Esophagus muscularis mucosa (tissue), 4 donors: Measurements from ENCODE around the gene WDFY4. TPM values are rescaled to one million over a fixed set of nuclear protein-coding genes. Genes with fewer than 3 reads are reported as not detected.

Experiments used
- DNase-seq: peaks from one replicate; pipeline ENCODE4 v3.0.0-alpha.2; 2017; ENCODE audit errors: extremely low spot score
- H3K27ac ChIP-seq, 4 donors: fragments of 200-600 bp; sonication (generic); replicated peaks in 1 of 4; 1 replicate in 3 of 4; 2 replicates in 1 of 4; pipeline ENCODE4 v1.5.1; 2016 to 2019; ENCODE audit warnings: mild to moderate bottlenecking in 1 of 4
- H3K27me3 ChIP-seq, 4 donors: fragments of 200-600 bp; sonication (generic); one replicate each; pipeline versions ENCODE4 v1.5.1 to v1.6.0; 2016 to 2019
- H3K36me3 ChIP-seq, 4 donors: fragments of 200-600 bp; sonication (generic); one replicate each; pipeline ENCODE4 v1.5.1; 2016 to 2019
- H3K4me1 ChIP-seq, 4 donors: fragments of 200-600 bp; sonication (generic); one replicate each; pipeline ENCODE4 v1.5.1; 2016 to 2019
- H3K4me3 ChIP-seq, 4 donors: fragments of 200-600 bp; sonication (generic); 1 replicate in 2 of 4; 2 replicates in 2 of 4; pipeline ENCODE4 v1.5.1; 2016 to 2019; ENCODE audit warnings: mild to moderate bottlenecking in 4 of 4, moderate library complexity in 1 of 4
- H3K9me3 ChIP-seq, 4 donors: fragments of 200-600 bp; sonication (generic); 1 replicate in 3 of 4; 2 replicates in 1 of 4; pipeline ENCODE4 v1.5.1; 2016 to 2019
- EP300 ChIP-seq: sonication (generic); formaldehyde crosslinking; IDR thresholded peaks from one replicate; pipeline ENCODE4 v1.6.1; 2017; ENCODE audit warnings: antibody characterized with exemption
- POLR2A ChIP-seq: fragments of 450-650 bp; IDR thresholded peaks from one replicate; pipeline ENCODE4 v1.6.1; 2017; ENCODE audit warnings: antibody characterized with exemption, moderate library complexity, mild to moderate bottlenecking, low read depth
- POLR2AphosphoS5 ChIP-seq, 2 donors: sonication (generic); formaldehyde crosslinking; IDR thresholded peaks; one replicate each; pipeline ENCODE4 v1.6.1; 2017; ENCODE audit warnings: antibody characterized with exemption in 2 of 2
- WGBS: methylation state at CpG from one replicate; pipeline ENCODE4 v1.1.5; 2018; 5-methylcytosine and 5-hydroxymethylcytosine counted together
- intact Hi-C: fragments of 100-400 bp; cut with DNase I; formaldehyde crosslinking; loops from one replicate; pipeline ENCODE4 v1.15.1; 2023
- total RNA-seq, 4 donors: library from RNA; depleted of rRNA; stranded (reverse); fragments of >200 nt; gene quantifications; one replicate each; pipeline versions ENCODE4 v1.1.0 to v1.2.1, GENCODE V29; 2016
- TF ChIP-seq, protein P1 (sequence below), 3 experiments: fragments of 200-600 bp in 2 of 3; fragments of 450-650 bp in 1 of 3; sonication (generic) in 2 of 3; IDR thresholded peaks; one replicate each; pipeline ENCODE4 v1.5.1; 2017 to 2019; ENCODE audit warnings: antibody characterized with exemption in 3 of 3, mild to moderate bottlenecking in 2 of 3, moderate library complexity in 1 of 3

WDFY4 gene
- total RNA-seq, 4 donors from 2014 or later = 2.3 to 7.3 (median 5.2) TPM

- no peak for TF ChIP-seq EP300
- TF ChIP-seq POLR2AphosphoS5 (IDR thresholded peaks at IDR 0.05) = no peak
- TF ChIP-seq, protein P1, sequence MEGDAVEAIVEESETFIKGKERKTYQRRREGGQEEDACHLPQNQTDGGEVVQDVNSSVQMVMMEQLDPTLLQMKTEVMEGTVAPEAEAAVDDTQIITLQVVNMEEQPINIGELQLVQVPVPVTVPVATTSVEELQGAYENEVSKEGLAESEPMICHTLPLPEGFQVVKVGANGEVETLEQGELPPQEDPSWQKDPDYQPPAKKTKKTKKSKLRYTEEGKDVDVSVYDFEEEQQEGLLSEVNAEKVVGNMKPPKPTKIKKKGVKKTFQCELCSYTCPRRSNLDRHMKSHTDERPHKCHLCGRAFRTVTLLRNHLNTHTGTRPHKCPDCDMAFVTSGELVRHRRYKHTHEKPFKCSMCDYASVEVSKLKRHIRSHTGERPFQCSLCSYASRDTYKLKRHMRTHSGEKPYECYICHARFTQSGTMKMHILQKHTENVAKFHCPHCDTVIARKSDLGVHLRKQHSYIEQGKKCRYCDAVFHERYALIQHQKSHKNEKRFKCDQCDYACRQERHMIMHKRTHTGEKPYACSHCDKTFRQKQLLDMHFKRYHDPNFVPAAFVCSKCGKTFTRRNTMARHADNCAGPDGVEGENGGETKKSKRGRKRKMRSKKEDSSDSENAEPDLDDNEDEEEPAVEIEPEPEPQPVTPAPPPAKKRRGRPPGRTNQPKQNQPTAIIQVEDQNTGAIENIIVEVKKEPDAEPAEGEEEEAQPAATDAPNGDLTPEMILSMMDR (IDR thresholded peaks at IDR 0.05) = no peak
- TF ChIP-seq POLR2A = no peak
Observed at GRCh38 chr10:48985621-48986158, 301.0 kb downstream of the WDFY4 start.

DNA sequence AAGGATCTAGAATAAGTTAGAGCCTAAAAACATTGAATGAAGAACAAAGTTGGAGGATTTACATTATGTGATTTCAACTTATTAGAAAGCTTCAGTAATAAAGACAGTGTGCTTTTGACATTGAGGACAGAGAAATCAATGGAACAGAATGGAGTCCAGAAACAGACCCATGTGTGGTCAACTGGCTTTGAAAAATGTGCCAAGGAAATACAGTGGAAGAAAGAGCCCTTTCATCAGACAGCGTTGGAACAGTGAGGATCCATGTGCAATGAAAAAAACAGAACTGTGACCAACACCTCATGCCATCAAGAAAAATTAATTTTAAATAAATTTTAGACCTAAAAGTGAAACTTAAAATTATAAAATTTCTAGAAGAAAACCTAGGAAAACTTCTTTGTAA lies 305.6 kb downstream of the WDFY4 start:
- TF ChIP-seq EP300 (no peak), POLR2AphosphoS5 (IDR thresholded peaks at IDR 0.05) (no peak), POLR2A (no peak)
- TF ChIP-seq, protein P1 (IDR thresholded peaks at IDR 0.05) = no peak

More at GRCh38 chr10:48985621-48986158, 301.0 kb downstream of the WDFY4 start:
- Histone ChIP-seq H3K9me3 (no peaks in the 10 kb centered on the region), H3K4me3 (no peak overlapping the region), H3K36me3 (no peaks in the 10 kb centered on the region), H3K4me1 (peaks cover 0 to 5% (median 2%) of the 10 kb centered on the region in 4 donors), H3K27ac (no peak overlapping the region), H3K27me3 (no peaks in the 10 kb centered on the region)
- intact Hi-C loops = loop anchor here (10.0 kb wide), 2 partner anchors 179 to 529 kb away; no protein-coding TSS in a partner anchor
- no peak for DNase-seq
- 94% methylated on average over 2 of the region's 7 CpGs for WGBS

DNA sequence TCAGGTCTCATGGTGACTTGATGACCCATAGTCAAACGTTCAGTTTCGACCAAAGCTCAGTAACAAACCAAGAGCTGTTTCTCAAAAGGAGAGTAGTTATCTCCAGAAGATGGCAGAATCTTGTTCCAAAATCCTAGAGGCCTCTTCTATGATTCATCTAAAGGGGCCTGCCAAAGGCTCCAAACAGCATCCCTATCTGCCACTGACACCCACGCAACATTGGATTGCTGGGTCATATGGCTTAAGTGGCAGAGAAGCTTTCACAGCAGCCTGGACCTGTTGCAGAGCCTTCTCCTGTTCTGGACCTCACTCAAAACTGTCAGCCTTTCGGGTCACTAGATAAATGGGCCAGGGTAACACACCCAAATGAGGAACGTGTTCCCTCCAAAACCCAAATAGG lies 309.0 kb downstream of the WDFY4 start:
- Histone ChIP-seq H3K4me1 (no peaks in the 10 kb centered on the region), H3K9me3 (no peaks in the 10 kb centered on the region), H3K36me3 (no peaks in the 10 kb centered on the region), H3K27ac (no peak overlapping the region), H3K4me3 (no peak overlapping the region), H3K27me3 (no peaks in the 10 kb centered on the region)
- intact Hi-C loops = no loop called here
- DNase-seq = no peak
- no peak for TF ChIP-seq POLR2AphosphoS5 (IDR thresholded peaks at IDR 0.05)
- TF ChIP-seq EP300 = no peak
- TF ChIP-seq, protein P1 (IDR thresholded peaks at IDR 0.05) = no peak
- TF ChIP-seq POLR2A = no peak
- 89% methylated on average over 5 of the region's 5 CpGs for WGBS

More for the DNA sequence above, 305.6 kb downstream of the WDFY4 start:
- intact Hi-C loops = no loop called here
- Histone ChIP-seq H3K27me3 (no peaks in the 10 kb centered on the region), H3K9me3 (no peaks in the 10 kb centered on the region), H3K36me3 (no peaks in the 10 kb centered on the region), H3K27ac (no peak overlapping the region), H3K4me3 (no peak overlapping the region), H3K4me1 (no peaks in the 10 kb centered on the region)
- no peak for DNase-seq
- WGBS = 87% methylated on average over 1 of the region's 1 CpG

DNA sequence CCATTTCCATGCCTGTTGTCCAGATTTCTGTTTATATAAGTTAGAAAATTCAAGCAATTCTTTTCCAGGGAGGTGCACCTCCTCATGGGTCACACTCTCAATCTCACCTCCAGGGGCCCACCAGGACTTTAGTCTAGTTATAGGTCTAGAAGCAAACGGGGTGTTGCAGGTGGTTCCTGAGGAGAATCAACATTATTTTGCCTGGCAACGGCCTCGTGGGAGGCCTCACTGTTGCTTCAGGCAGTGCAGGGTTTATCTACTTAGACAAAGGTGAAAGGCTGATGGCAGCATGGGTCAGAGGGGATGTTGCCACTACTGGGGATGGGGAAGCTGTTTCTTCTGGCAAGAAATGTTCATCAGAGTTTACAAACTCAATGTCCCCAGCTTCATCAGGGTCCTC lies 311.7 kb downstream of the WDFY4 start:
- no peaks in the 10 kb centered on the region for H3K27me3 ChIP-seq
- 57% methylated on average over 3 of the region's 3 CpGs for WGBS
- H3K4me3 ChIP-seq = no peak overlapping the region
- no peak for DNase-seq
- intact Hi-C loops = no loop called here
- H3K4me1 ChIP-seq = peaks cover 0 to 1% (median 0%) of the 10 kb centered on the region in 4 donors
- TF ChIP-seq POLR2A (no peak), POLR2AphosphoS5 (IDR thresholded peaks at IDR 0.05) (no peak), EP300 (no peak)
- TF ChIP-seq, protein P1 (IDR thresholded peaks at IDR 0.05) = no peak
- no peaks in the 10 kb centered on the region for H3K36me3 ChIP-seq
- no peaks in the 10 kb centered on the region for H3K9me3 ChIP-seq
- H3K27ac ChIP-seq = no peak overlapping the region

- intact Hi-C loops = no loop called here
- 100% methylated on average over 2 of the region's 2 CpGs for WGBS
- no peaks in the 10 kb centered on the region for H3K9me3 ChIP-seq
Observed at GRCh38 chr10:48999346-48999745, 314.7 kb downstream of the WDFY4 start.

More at GRCh38 chr10:48999346-48999745, 314.7 kb downstream of the WDFY4 start:
- Histone ChIP-seq H3K27me3 (no peaks in the 10 kb centered on the region), H3K27ac (no peak overlapping the region), H3K4me3 (no peak overlapping the region), H3K4me1 (peaks cover 0 to 8% (median 4%) of the 10 kb centered on the region in 4 donors), H3K36me3 (no peaks in the 10 kb centered on the region)
- DNase-seq = no peak
- TF ChIP-seq EP300 (no peak), POLR2A (no peak)
